NCI-H2107 (cell line): ENCODE data around the gene CTBS.
A peak's percentile ranks its signal among the peaks of the same experiment; 100 is the strongest.

Experiments used
- DNase-seq: peaks from one replicate; lab custom pipeline; 2025; lab: John Stamatoyannopoulos, UW

CTBS gene

GRCh38 chr1:84506002-84506728 lies 68.1 kb downstream of the CTBS start, which contains the start of the genes GNG5 and SPATA1:
GNG5 (minus strand) TSS chr1:84506581; CDS start chr1:84506091, 490 bp downstream.
SPATA1 (plus strand) TSS chr1:84506386; CDS start chr1:84516360, 9,974 bp downstream.
- peak; percentile 93 for DNase-seq

DNA sequence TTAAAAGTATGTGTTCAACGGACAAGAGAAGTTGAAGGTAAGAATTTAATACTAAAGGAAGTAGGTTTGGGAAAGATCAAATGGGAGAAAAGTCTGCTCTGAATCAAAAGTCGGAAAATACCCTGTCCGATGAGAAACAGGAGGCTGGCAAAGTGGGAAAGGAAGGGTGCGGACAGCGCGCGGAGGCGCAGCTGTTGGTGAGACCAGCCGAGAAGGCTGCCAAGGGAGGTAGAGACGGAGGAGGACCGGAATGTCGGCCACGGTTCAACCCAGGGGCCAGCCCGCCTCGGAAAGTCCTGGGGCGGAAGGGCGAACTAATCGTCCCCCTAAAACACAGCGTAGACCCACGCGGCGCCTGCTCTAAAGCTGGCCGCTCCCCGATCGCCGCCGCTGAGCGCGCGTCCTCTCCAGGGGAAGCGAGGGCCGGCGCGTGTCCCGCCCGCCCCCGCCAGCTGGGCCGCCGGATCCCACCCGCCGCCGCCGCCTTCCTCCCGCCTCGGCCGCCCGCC lies 68.7 kb downstream of the CTBS start:
- DNase-seq, result peak; percentile 39

- no peak for DNase-seq
Observed at GRCh38 chr1:84504580-84505492, 69.4 kb downstream of the CTBS start.

DNA sequence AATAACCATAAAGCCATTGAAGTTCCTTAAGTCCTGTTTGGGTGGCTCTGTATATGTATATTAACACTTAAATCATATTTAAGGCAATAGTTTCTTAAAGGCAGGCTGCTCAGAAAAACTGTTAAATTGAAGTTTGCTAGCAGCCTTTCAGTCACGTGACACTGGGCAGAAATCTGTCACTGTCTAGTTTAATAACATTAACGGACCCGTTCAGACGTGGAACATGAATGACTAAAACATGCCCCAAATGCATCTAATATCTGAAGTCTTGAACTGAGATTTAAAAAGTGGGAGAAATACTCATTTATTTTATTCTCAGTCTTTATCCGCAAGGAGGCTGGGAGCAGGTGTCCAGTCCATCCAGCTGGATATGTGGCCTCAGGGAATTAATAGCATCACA lies 71.3 kb downstream of the CTBS start:
- DNase-seq, result no peak
